ENCODE results near the gene SLC25A5.

DNA sequence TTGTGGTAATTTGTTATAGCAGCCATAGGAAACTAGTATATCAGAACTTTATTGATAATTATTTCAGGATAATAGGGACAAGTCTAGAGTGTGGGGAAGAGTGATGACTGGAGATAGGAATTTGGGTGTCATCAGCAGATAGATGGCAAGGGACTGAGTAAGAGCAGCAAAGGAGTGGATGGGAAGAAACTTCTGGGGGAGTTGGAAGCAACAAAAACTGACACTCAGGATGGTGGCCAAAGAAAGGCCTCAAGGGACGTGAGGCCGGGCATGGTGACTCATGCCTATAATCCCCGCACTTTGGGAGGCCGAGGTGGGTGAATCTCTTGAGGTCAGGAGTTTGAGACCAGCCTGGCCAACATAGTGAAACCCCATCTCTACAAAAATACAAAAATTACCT lies 9.1 kb upstream of the SLC25A5 start:
- TF ChIP-seq, protein P1, sequence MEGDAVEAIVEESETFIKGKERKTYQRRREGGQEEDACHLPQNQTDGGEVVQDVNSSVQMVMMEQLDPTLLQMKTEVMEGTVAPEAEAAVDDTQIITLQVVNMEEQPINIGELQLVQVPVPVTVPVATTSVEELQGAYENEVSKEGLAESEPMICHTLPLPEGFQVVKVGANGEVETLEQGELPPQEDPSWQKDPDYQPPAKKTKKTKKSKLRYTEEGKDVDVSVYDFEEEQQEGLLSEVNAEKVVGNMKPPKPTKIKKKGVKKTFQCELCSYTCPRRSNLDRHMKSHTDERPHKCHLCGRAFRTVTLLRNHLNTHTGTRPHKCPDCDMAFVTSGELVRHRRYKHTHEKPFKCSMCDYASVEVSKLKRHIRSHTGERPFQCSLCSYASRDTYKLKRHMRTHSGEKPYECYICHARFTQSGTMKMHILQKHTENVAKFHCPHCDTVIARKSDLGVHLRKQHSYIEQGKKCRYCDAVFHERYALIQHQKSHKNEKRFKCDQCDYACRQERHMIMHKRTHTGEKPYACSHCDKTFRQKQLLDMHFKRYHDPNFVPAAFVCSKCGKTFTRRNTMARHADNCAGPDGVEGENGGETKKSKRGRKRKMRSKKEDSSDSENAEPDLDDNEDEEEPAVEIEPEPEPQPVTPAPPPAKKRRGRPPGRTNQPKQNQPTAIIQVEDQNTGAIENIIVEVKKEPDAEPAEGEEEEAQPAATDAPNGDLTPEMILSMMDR (IDR thresholded peaks at IDR 0.05 in 8 of 11, conservative IDR thresholded peaks at IDR 0.05 in 3 of 11), result no peak
- TF ChIP-seq POLR2A (IDR thresholded peaks at IDR 0.05) (no peak), POLR2AphosphoS5 (IDR thresholded peaks at IDR 0.05) (no peak)
